ENCODE data around the gene FAM81A.
"Not testable (repeated sequence)": the region's sequence is repeated elsewhere in the genome, so short reads cannot be mapped to it uniquely, and the experiment has no call there.

Gene FAM81A

DNA sequence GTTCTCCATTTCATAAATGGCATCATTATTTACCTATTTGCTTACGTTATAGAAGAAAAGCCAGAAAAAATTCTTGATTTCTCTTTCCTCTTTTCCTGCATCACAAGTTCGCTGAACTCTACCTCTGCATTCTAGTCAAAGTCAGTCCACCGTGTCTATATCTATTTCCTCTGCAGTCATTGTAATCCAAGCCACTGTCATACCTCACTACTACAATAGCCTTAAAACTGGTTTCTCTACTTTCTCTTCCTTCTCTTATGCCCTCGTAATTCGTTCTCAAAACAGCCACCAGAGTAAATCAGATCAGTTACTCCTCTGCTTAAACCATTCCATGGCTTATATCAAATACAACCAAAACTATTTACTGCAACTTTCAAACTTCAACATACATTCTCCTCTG is 13.4 kb upstream of the FAM81A start:
- in situ Hi-C loops (cut with MboI; ENCODE audit: low sequenced_read_pairs): no loop called here

DNA sequence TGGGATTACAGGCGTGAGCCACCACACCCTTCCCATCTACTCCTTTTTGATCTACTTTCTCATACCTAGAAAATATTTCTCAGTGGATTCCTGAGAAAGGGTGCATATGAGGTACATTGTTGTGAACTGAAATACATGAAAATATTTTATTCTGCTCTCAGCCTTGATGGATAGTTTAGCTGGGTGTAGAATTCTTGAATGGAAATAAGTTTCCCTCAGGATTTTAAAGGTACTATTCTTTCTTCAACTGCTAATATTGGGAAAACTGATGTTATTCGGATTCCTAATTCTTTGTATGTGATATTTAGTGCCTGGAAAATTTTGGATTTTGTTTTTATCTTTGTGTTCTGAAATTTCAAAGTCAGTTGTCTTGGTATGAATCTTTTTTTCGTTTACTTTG is 9.1 kb upstream of the FAM81A start:
- in situ Hi-C loops (cut with MboI; ENCODE audit: low sequenced_read_pairs): not testable (repeated sequence)

DNA sequence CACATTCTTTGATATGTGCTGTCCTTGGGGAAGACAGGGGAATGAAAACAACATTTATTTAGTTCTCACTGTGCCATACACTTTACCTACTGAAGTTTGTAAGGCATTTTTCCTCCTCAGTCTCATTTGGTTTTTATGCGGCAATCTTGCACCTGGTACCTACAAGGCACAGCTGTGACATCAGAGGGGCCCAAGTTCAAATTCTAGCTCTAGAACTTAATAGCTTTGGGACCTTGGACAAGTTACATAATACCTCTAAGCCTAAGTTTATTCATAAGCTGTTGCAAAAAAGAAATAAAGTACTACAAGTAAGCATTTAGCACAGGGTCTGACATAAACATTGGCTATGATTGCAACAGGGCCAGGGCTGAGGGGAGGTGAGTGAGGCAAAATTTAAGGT is 5.6 kb upstream of the FAM81A start:
- in situ Hi-C loops (cut with MboI; ENCODE audit: low sequenced_read_pairs): no loop called here

DNA sequence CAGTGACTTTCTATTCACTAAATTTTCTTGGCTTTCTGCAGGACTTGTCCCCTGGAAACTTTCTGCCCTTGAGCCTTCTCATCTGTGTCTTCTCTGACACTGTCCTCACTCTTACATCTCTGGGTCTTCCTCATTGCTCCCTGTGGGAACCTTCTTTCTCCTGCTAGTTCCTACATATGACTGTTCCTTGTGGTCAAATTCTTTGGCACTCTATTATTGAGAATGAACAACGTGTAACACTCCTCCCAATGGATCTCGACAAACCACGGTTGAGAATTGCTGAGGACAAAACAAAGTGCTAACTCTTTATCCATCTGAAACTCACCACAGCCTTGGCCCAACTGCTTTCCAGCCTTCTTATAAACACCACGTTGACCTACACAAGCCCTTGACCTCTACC is 3.5 kb upstream of the FAM81A start:
- in situ Hi-C loops (cut with MboI; ENCODE audit: low sequenced_read_pairs): no loop called here

DNA sequence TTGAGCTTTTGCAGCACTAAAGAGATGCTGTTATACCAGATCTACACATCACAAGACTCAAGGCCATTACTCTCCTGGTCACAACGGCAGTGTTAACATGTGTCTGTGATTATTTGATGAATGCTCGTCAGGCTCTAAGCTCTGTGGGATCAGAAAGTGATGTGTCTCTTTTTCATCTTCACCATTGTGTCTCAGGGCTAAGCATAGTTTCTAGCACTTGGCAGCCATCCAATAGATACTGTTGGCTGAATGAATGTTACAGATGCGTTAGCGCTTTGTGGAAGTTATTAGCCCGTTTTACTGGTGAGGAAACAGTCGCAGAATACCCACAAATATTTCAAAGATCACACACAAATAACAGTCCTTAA is 1.2 kb upstream of the FAM81A start:
- in situ Hi-C loops (cut with MboI; ENCODE audit: low sequenced_read_pairs): no loop called here

DNA sequence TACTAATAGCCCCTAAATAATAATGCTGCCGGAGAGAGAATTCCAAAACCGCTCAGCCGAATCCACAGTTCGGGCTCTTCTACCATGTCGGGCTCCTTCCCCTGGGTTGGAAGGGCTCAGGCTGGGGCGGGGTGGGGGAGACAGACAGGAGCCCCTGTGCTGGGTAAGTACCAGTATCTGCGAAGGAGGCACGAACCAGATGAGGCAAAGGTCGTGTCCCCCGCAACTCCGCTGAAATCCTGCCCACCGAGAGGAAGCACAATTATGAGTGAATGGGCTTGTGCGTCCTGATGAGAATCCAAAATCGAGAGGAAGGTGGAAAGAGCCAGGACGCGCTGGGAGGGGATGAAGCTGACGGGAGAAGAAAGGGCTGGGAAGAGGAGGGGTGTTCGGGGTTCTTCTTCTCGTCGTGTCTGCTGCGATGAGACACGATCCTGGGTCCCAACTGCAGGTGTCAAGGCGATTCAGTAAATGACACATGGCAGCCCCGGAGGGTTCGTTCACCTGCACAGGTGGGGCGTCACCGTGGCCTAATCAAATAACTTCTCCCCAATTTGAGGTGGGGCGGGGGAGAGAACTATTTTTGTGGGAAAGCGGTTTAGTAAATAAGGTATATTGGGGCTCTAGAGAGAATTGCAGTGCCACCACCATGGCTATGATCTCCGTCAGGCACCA is 707 bp upstream of the FAM81A start:
- in situ Hi-C loops (cut with MboI; ENCODE audit: low sequenced_read_pairs): no loop called here

DNA sequence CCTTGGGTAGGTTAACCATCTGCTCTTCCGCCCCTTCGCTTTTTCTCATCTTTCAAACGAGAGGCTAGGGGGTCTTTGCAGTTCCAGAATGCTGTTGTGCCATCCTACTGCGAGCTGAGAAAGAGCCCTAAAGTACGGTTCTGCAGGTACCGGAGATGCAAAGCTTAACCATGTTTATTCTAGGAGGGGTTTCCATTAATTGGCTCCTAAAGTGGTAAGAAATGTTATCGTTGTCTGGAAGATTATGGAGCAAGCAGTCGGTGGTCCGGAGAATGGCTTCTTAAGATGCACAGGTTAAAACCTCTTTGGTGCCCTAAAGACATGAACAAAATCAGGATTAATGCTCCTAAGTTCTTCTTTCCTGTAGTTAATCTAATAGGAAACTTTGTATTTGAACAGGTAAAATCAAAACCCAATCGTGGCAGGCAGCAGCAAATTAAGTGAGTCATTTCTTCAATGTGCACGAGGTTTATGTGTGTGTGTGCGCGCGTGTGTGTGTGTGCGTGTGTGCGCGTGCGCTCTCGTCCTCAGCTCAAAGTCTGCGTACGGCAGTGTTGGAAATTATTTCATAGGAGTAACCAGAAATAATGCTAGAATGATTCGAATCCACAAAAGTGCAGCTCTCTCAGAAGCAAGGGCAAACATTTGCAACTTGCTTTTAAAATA is 772 bp downstream of the FAM81A start:
- in situ Hi-C loops (cut with MboI; ENCODE audit: low sequenced_read_pairs): no loop called here

DNA sequence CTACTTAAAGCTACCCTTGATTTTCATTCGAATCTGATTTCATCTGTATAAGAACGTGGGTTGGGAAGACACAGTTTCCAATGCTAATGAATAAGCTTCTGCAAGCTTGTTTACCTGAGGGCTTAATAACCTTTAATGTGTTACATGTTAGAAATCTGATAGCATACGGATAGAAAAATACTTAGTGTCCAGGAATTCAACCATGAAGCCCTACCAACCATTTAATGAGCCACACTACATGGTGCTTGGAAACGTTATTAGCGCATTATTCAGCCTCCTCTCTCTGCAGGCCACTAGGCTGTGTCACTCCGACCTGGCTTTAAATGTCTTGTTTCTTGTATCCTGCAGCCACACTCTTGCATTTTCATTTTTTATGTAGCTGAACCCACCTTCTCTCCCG is 1.6 kb downstream of the FAM81A start:
- in situ Hi-C loops (cut with MboI; ENCODE audit: low sequenced_read_pairs): no loop called here

DNA sequence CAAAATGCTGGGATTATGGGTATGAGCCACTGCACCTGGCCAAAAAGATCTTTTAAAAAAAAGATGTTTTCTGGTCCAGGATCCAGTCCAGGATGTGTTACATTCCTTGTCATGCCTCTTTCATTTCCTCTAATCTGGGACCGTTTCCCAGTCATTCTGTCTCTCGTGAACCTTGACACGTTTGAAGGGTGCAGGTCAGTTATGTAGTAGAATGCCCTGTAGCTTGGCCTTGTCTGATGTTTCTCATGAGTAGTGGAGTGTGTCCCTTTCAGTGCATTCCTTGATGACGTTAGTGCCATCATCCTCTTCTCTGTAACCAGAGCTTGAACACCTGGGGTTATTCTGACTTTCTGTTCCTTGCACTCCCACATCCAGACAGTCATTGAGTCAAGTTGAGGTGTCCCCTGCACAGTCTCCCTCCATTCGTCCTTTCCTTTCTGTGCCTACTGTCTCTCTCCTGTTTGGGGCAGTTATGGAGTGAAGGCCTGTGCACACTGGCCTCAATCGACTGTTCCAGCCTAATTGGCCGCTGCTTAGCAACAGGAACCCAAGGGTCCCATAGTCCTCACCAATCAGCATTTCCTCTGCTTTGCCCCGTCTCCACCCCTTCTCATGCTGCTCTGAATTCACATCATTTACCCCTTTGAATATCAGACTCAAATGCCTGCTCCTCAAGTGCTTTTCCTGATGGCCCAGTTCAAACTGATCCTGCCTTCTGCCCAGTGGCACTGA is 5.5 kb downstream of the FAM81A start:
- in situ Hi-C loops (cut with MboI; ENCODE audit: low sequenced_read_pairs): no loop called here

DNA sequence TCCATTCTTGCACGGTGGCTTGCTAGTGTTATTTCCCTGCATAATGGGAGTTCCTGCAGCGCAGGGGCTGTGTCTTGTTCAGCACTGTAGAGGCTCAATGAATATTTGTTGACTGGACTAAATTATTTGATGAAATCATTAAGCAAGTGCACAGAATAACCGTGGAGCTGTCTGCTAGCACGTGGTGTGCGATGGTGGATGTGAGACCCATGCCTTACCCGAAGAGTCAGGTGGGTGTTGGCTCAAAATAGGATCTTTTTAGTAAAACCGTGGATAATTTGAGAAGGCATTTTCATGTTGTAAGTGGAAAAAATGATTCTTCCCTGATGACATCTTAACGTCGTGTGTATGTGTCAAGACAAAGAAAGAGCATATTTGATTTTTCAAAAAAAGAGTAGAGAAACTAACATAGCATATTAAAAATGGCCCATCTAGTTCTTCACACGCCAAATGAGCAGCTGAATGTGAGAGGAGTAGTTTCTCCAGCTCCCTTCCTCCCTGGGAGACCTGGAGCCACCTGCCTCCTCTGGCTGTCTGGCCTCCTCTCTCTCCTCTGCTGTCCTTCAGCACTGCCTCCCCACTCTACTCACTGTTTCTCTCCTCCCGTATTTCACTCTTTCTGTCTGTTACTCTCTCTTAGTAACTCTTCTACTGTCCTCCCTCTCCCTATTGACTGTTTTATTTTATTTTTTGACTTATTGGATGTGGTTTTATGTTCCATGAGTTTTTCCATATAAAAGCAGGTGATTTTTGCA is 6.3 kb downstream of the FAM81A start:
- in situ Hi-C loops (cut with MboI; ENCODE audit: low sequenced_read_pairs): no loop called here

DNA sequence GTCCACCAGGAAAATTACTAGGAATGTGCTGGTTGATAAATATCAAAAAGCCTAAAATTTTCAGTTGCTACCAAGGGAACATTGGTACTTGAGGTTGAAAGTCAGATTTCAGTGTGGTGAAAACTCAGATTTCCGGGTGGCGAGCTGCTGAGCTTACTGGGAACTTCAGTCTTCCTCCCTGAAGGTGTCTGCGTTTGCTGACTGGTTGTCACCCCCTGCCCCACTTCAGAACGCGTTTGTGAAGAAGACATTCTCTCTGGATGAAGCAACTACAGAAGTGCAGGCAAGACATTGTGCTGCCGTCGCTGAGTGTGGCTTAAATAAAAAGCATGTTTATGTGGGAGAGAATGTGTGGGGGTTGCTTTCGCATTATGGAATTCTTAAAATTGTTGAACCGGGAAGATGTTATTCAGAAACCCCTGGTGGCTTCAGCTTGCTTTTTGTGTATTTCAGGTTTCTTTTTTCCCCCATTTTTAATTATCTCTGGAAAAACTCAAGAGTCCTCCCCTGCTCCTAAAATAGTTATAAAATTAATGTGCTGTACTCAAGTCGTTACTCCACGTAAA is 7.1 kb downstream of the FAM81A start:
- in situ Hi-C loops (cut with MboI; ENCODE audit: low sequenced_read_pairs): no loop called here

DNA sequence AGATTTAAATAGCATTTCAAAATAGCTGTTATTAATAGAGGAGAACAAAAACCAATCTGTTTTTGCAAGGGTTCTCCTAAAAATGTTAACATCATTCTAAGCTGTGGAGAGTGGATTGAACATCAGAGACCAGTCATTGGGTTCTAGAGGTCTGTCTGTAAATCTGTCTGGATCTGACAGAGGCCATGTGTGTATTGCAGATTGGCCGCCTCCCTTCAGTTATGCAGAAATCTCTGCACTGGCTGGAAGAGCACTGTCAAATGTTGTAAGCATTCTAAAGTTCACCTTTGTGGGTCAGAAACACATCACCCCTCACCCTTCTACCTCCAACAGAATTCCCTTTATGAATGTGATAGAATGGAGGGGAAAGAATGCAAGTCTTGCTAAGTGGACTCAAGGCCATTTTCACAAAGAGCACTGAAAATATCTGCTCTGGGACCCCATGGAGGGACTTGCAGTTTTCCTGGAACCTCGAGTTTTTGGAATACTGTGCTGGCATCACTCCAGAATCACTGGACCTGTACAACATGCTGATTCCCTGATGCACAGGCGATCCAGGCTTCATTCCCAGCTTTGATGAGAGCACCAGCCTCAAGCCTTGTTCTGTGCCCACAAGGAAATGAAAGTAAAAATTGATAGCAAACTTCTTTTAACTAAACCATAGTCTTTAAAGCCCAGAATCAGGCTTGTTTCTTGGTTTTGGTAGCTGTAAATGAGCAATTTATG is 8.4 kb downstream of the FAM81A start:
- in situ Hi-C loops (cut with MboI; ENCODE audit: low sequenced_read_pairs): no loop called here

DNA sequence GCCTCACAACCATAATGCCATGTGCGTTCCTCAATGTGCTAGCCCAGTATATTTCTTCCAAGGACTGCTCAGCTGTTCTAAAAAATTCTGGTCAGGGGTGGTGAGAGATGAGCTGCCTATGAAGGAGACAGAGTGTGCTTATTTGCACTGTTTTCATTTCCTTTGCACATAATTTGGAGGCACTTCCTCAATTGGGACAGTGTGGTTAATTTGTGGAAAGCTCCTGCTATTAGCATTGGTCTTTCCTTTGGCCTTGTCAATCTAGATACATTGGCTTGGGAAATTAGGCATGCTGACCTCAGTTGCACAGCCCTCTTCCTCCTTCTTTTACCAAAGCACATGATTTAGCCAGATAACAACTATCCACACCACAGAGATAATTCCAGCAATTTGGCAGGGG is 9.4 kb downstream of the FAM81A start:
- in situ Hi-C loops (cut with MboI; ENCODE audit: low sequenced_read_pairs): no loop called here

DNA sequence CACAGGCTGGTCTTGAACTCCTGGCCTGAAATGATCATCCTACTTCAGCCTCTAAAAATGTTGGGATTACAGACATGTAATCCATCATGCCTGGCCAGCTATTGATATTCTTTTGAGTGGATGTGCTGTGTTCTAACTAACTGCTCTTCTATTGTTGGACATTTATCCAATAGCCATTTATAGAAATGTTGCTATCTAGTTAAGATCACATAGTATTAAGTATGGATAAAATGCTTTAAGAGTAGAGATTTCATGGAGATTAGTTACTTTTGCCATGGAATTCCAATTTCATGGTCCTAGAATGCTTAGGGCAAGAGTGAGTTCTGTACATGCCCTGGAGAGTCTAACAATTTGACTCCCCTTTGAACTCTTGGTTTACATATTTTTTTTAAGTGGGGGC is 10.9 kb downstream of the FAM81A start:
- in situ Hi-C loops (cut with MboI; ENCODE audit: low sequenced_read_pairs): no loop called here

DNA sequence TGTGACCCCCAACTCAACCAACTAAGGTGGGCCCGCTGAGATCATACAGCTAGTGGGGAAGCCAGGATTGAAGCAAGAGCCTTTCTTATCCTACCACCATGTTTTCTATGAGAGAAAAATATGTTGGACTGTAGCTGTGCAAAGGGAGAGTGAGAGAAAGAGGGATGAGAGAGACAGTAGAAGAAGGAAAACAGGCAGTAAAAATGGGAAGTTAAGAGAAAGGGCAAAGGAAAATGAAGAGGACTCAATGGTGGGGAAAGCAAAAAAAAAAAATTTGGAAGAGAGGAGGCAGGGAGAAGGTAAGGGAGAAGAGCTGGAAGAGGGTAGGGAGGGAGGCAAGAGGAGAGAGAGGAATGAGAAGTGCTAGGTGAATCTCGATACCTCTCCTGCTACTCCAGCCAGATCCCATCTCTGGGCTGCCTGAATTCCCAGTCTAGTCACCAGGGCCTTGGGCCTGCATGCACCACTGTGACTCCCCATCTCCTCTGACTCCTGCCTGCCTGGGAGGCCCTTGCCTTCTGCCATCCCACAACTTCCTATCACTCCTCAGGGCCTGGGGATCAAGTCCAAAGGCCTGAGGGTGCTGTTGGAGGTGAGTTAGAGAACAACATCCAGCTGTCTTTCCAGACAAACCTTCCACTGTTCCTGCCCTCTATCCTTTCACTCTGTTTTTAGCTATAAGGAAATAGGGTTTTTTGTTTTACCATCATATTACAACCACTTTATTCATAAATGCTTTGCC is 15.7 kb downstream of the FAM81A start:
- in situ Hi-C loops (cut with MboI; ENCODE audit: low sequenced_read_pairs): no loop called here

DNA sequence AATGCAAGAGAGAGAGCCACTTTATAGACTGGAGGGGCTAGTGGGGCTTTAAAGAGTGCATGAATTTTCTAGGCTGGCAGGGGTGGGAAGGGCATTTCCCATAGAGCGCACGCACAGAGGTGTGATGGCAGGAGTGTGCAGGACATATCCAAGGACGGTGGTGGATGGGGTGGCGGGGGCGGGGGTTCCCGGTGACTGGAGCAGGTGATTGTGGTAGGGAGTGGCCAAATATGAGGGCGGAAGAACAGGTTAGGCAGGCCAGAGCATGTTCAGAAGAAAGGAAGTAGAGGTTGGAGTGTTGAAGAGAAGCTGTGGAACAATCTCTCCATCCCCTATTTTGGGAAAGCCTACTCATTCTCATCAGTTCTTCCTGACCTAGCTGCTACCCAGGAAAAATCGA is 18.1 kb downstream of the FAM81A start:
- in situ Hi-C loops (cut with MboI; ENCODE audit: low sequenced_read_pairs): no loop called here

DNA sequence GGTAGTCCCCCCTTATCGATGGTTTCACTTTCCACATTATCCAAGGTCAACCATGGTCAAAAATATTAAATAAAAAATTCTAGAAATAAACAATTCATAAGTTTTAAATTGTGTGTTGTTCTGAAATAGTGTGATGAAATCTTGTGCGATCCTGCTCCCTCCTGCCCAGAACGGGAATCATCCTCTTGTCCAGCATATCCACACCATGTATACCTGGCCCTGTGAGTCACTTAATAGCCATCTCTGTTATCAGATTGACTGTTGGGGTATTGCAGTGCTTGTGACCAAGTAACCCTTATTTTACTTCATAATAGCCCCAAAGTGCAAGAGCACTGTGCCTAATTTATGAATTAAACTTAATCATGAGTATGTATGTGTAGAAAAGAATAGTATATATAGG is 19.1 kb downstream of the FAM81A start:
- in situ Hi-C loops (cut with MboI; ENCODE audit: low sequenced_read_pairs): no loop called here

DNA sequence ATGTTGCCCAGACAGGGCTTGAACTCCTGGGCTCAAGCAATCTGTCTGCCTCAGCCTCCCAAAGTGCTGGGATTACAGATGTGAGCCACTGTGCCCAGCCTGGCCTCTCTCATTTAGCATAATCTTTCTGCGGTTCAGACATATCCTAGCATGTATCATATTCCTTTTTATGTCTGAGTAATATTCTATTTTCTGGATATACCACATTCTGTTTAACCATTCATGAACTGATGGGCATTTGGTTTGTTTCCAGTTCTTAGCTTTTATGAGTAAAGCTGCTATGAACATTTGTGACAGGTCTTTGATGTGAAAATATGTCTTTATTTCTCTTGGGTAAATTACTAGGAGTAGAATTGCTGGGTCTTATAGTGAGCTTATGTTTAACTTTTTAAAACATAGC is 23.5 kb downstream of the FAM81A start:
- in situ Hi-C loops (cut with MboI; ENCODE audit: low sequenced_read_pairs): no loop called here

DNA sequence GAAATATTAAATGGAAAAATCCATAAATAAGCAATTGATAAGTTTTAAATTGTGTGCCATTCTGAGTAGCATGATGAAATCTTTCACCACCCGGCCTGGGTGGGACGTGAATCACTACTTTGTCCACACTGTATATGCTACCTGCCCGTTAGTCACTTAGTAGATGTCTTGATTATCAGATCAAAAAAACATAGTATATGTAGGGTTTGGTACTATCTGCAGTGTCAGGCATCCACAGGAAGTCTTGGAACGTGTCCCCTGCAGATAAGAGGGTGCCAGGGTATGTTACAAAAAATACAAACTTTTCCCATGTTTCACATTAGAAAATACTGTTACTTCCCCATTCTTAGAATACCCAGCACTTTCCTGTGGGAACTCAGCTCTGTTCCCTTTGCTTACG is 35.2 kb downstream of the FAM81A start:
- in situ Hi-C loops (cut with MboI; ENCODE audit: low sequenced_read_pairs): no loop called here

DNA sequence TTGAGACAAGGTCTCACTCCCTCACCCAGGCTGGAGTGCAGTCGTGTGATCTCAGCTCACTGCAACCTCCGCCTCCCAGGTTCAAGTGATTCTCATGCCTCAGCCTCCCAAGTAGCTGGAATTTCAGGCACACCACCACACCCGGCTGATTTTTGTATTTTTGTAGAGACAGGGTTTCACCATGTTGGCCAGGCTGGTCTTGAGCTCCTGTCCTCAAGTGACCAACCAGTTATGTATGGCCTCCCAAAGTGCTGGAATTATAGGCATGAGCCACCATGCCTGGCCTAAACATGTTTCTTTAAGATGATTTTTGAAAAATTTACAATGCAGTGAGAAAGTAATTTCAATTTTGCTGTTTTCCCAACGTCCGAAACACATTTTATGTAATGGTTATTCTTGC is 37.2 kb downstream of the FAM81A start:
- in situ Hi-C loops (cut with MboI; ENCODE audit: low sequenced_read_pairs): loop anchor here (25.0 kb wide), 1 partner anchor 1238 kb away; no protein-coding TSS in a partner anchor
